Measurements from ENCODE around the gene CDK14. TPM values are rescaled to one million over a fixed set of nuclear protein-coding genes. Genes with fewer than 3 reads are reported as not detected.

CDK14 gene
- total RNA-seq, 4 donors from 2014 or later, result 3.5 to 5.1 (median 3.9) TPM

DNA sequence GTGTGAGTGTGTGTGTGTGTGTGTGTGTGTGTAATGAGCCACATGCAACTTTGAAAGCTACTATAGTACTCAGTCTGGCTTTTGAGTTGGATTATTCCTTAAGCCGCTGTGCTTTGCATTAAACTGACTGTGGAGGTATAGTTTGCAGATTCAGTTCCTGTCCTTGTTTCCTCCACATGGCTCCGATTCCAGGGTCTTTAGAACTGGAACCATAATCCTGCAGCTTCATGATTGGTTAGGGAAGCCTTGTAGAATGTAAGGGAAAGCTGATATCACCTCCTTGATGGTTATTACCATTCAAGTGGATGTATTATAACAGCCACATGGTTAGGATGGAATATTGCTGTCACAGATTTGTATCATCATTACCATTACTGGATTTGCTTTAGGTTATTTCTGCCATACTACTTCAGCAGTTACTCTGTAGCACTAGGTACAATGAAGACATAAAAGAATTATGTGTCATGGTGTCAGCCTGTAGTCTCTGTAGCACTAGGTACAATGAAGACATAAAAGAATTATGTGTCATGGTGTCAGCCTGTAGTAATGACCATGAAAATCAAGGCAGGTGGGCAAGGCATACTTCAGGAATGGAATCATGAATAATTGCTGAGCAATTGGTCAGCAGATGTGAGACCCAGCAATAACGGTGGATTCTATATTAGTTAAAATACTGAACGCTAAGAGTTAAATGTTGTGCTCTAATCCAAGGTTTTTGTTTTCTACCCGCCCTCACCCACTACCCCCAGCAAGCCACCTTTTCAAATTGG is 393.1 kb downstream of the CDK14 start:
- Histone ChIP-seq H3K9me3 (no peaks in the 10 kb centered on the region), H3K4me1 (no peaks in the 10 kb centered on the region), H3K4me3 (no peak overlapping the region), H3K27ac (no peak overlapping the region), H3K27me3 (no peaks in the 10 kb centered on the region), H3K36me3 (no peaks in the 10 kb centered on the region)
- 90% methylated on average over 5 of the region's 5 CpGs for WGBS
- DNase-seq (ENCODE audit: low spot score in 2 of 2), result no peak
- TF ChIP-seq POLR2AphosphoS5 (IDR thresholded peaks at IDR 0.05) (no peak), EP300 (IDR thresholded peaks at IDR 0.05) (no peak), POLR2A (IDR thresholded peaks at IDR 0.05) (no peak)
- TF ChIP-seq, protein P1, sequence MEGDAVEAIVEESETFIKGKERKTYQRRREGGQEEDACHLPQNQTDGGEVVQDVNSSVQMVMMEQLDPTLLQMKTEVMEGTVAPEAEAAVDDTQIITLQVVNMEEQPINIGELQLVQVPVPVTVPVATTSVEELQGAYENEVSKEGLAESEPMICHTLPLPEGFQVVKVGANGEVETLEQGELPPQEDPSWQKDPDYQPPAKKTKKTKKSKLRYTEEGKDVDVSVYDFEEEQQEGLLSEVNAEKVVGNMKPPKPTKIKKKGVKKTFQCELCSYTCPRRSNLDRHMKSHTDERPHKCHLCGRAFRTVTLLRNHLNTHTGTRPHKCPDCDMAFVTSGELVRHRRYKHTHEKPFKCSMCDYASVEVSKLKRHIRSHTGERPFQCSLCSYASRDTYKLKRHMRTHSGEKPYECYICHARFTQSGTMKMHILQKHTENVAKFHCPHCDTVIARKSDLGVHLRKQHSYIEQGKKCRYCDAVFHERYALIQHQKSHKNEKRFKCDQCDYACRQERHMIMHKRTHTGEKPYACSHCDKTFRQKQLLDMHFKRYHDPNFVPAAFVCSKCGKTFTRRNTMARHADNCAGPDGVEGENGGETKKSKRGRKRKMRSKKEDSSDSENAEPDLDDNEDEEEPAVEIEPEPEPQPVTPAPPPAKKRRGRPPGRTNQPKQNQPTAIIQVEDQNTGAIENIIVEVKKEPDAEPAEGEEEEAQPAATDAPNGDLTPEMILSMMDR (IDR thresholded peaks at IDR 0.05), result no peak

DNA sequence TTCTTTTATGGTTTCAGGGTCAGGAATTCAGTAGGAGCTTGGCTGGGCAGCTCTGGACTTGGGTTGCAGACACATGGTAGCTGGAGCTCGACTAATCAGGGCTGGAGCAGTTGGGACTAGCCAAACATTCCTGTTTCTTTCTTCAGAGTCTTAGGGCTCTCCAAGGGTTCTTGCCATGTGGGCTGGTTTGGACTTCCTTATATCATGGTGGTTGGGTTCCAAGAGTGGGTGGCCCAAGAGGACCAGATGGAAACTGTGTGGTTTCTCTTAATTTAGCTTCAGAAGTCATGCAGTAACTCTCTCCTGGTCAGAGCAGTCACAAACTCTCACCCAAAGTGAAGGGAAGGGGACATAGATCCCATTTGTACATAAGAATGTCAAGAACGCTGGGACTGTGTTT is 398.0 kb downstream of the CDK14 start:
- 69% methylated on average over 2 of the region's 2 CpGs for WGBS
- Histone ChIP-seq H3K27me3 (no peaks in the 10 kb centered on the region), H3K4me1 (no peaks in the 10 kb centered on the region), H3K36me3 (no peaks in the 10 kb centered on the region), H3K4me3 (no peak overlapping the region), H3K9me3 (no peaks in the 10 kb centered on the region), H3K27ac (no peak overlapping the region)
- no peak for TF ChIP-seq POLR2A (IDR thresholded peaks at IDR 0.05)
- TF ChIP-seq POLR2AphosphoS5 (IDR thresholded peaks at IDR 0.05), result no peak
- TF ChIP-seq EP300 (IDR thresholded peaks at IDR 0.05), result no peak
- TF ChIP-seq, protein P1 (IDR thresholded peaks at IDR 0.05), result no peak
- no peak for DNase-seq (ENCODE audit: low spot score in 2 of 2)

DNA sequence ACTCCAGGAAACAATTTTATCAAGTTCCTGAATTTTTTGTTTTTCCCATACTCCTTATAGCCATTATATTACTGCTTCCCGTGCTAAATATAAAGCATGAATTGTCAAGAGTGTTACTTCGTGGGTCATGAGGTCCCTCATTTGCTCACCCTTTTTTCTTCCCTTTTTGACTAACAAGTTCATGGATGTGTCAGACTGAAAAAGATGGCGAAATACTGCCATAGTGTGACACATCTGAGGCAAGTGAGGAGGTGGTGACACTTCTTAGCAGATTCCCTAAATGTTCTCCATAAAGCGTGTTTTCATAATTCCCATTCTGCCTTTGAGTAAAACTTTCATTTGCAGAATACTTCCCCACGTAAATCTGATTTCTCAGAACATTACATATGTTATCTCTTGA is 398.5 kb downstream of the CDK14 start:
- Histone ChIP-seq H3K27me3 (no peaks in the 10 kb centered on the region), H3K4me3 (no peak overlapping the region), H3K27ac (no peak overlapping the region), H3K4me1 (no peaks in the 10 kb centered on the region), H3K36me3 (no peaks in the 10 kb centered on the region), H3K9me3 (no peaks in the 10 kb centered on the region)
- WGBS, result 79% methylated on average over 5 of the region's 5 CpGs
- DNase-seq (ENCODE audit: low spot score in 2 of 2), result no peak
- no peak for TF ChIP-seq EP300 (IDR thresholded peaks at IDR 0.05)
- TF ChIP-seq POLR2AphosphoS5 (IDR thresholded peaks at IDR 0.05), result no peak
- TF ChIP-seq, protein P1 (IDR thresholded peaks at IDR 0.05), result no peak
- TF ChIP-seq POLR2A (IDR thresholded peaks at IDR 0.05), result no peak

DNA sequence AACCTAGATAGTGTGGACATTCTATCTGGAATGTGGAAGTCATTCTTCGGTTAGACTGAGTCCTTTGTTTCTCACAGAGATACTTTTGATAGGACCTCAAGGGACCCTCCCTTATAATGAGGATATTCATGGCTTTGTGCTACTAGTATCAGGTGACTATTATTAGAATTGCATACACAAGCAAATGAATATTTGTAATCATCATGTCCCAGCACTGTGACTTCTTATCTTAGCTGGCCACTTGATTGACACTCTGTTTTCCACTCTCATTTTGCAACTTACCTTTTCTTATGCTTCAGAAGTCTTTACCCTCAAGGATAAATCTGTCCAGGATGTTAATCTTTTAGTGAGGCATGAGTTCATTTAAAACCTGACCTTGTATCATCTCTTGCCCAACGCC is 399.9 kb downstream of the CDK14 start:
- no peaks in the 10 kb centered on the region for H3K4me1 ChIP-seq
- no peak for DNase-seq (ENCODE audit: low spot score in 2 of 2)
- H3K36me3 ChIP-seq, result no peaks in the 10 kb centered on the region
- H3K4me3 ChIP-seq, result no peak overlapping the region
- TF ChIP-seq, protein P1 (IDR thresholded peaks at IDR 0.05), result no peak
- TF ChIP-seq EP300 (IDR thresholded peaks at IDR 0.05) (no peak), POLR2AphosphoS5 (IDR thresholded peaks at IDR 0.05) (no peak)
- WGBS, result 68% methylated on average over 2 of the region's 2 CpGs
- no peak overlapping the region for H3K27ac ChIP-seq
- H3K27me3 ChIP-seq, result no peaks in the 10 kb centered on the region
- H3K9me3 ChIP-seq, result no peaks in the 10 kb centered on the region

DNA sequence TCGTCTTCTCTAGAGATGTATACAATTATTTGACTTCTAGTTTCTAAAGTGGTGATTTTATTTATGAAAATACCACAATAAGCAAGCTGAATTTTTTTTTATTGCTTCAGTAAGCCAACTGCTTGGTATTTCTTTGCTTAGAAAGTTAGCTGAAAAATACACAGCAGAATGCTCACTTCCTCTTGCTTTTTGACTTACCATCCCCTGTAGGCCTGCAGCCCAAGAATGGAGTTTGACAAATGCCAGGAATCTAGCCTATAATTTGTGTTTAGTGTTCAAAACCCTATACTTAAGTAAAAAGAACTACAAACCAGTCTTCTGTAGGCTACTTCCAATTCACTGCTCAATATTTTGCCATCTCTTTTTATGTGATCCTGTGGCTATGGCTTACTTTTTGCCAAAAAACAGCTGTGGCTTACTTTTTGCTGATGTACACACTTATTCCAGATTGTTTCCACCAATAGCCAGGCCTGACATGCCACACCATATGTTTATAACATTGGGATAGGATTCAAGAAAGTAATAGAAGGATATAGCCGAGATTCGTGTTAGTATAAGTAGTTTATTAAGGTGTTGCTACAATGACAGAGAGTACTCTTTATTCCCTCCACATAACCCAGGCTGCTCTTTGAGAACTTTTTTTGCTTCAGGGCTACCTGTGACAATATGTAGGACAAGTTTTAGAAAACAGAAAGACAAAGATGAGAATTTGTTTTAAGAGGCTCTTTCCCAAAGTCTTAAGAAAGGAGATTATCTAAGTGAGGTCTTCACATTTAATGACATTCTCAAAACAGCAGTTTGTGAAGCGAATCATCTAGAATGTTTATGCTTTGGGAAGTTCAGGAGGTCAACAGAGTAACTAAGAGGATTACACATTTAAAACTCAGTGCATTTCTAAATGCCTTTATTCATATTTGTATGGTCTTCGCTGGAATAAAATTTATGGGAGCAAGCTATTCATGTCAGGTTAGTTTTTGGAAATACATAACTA is 404.2 kb downstream of the CDK14 start:
- 72% methylated on average over 5 of the region's 5 CpGs for WGBS
- Histone ChIP-seq H3K27ac (no peak overlapping the region), H3K4me3 (no peak overlapping the region), H3K36me3 (no peaks in the 10 kb centered on the region), H3K27me3 (no peaks in the 10 kb centered on the region), H3K4me1 (no peaks in the 10 kb centered on the region), H3K9me3 (no peaks in the 10 kb centered on the region)
- no peak for DNase-seq (ENCODE audit: low spot score in 2 of 2)
- no peak for TF ChIP-seq EP300 (IDR thresholded peaks at IDR 0.05)
- TF ChIP-seq, protein P1 (IDR thresholded peaks at IDR 0.05), result no peak
- no peak for TF ChIP-seq POLR2A (IDR thresholded peaks at IDR 0.05)
- no peak for TF ChIP-seq POLR2AphosphoS5 (IDR thresholded peaks at IDR 0.05)
